Stimulated activated CD8-positive, alpha-beta memory T cell treated with anti-CD3 and anti-CD28 coated beads, Interleukin-4, amount 100 ng/mL, for 1 hour (primary cell): ENCODE results near the gene KCNK15.

Experiments used
- DNase-seq, 2 donors: peaks; one replicate each; pipeline ENCODE4 v3.0.0-alpha.2; 2020; ENCODE audit warnings: low read depth in 2 of 2, low spot score in 1 of 2

The KCNK15 gene

GRCh38 chr20:44735816-44736169, 9.9 kb upstream of the KCNK15 start:
- no peak for DNase-seq

GRCh38 chr20:44736170-44737021, 9.3 kb upstream of the KCNK15 start:
- no peak for DNase-seq

- DNase-seq = no peak
These were observed 8.5 kb upstream of the KCNK15 start for GRCh38 chr20:44737116-44737515.

GRCh38 chr20:44738813-44739477, 6.7 kb upstream of the KCNK15 start:
- no peak for DNase-seq

- no peak for DNase-seq
These were observed 5.7 kb upstream of the KCNK15 start for GRCh38 chr20:44739942-44740341.

GRCh38 chr20:44742304-44743079, 3.2 kb upstream of the KCNK15 start:
- no peak for DNase-seq

GRCh38 chr20:44743080-44743701, 2.5 kb upstream of the KCNK15 start:
- DNase-seq = no peak

GRCh38 chr20:44743916-44744655, 1.6 kb upstream of the KCNK15 start:
- DNase-seq = no peak

GRCh38 chr20:44745122-44745597, 505 bp upstream of the KCNK15 start:
- no peak for DNase-seq

- DNase-seq = no peak
These were observed 901 bp downstream of the KCNK15 start for GRCh38 chr20:44746367-44747165.

- DNase-seq = peak; percentile 7 to 17
These were observed 1.7 kb downstream of the KCNK15 start for GRCh38 chr20:44747166-44748004.

GRCh38 chr20:44748005-44748370, 2.3 kb downstream of the KCNK15 start:
- no peak for DNase-seq

- no peak for DNase-seq
These were observed 4.6 kb downstream of the KCNK15 start for GRCh38 chr20:44750081-44750805.

GRCh38 chr20:44752099-44752931, 6.7 kb downstream of the KCNK15 start:
- no peak for DNase-seq

- no peak for DNase-seq
These were observed 8.9 kb downstream of the KCNK15 start for GRCh38 chr20:44754554-44754953.

GRCh38 chr20:44756011-44756688, 10.5 kb downstream of the KCNK15 start:
- DNase-seq = no peak

GRCh38 chr20:44756956-44757355, 11.3 kb downstream of the KCNK15 start:
- DNase-seq = no peak
